Forelimb muscle (tissue), 1 donor: ENCODE data around the gene COBLL1. TPM values are rescaled to one million over a fixed set of nuclear protein-coding genes. Genes with fewer than 3 reads are reported as not detected.

Source experiments
- DNase-seq: peaks from one replicate; pipeline ENCODE4 v3.0.0-alpha.2; 2013; ENCODE audit warnings: low read depth
- polyA plus RNA-seq: library from polyadenylated mRNA; unstranded; fragments of 120-200 nt; gene quantifications from one replicate; pipeline ENCODE4 v1.2.1, GENCODE V29; 2013; ENCODE audit not compliant: insufficient read length

COBLL1 gene
- polyA plus RNA-seq, 1 donor: 6.4 TPM

DNA sequence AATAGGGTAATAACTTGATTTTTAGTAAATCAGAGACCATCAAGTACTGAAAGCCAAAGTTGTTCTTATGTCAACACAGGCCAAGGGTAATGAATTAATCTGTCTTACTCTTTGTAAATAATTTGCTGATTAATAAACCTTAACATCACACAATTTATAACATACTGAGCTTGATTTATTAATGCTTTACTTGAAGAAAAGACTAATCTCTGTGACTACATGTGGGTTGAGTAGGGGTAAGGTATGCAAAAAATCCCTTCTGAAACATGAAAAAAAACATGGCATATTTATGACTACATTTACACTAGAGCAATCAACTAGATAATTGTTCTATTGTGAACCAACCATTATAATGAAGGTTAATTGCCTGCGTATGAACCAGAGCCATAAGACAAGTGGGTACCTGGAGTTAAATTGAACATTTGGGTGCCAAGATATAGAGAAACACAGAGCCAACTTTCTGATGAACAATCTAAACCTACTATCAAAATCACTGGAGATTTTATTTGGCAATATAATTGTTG lies 152.7 kb downstream of the COBLL1 start:
- DNase-seq: no peak

DNA sequence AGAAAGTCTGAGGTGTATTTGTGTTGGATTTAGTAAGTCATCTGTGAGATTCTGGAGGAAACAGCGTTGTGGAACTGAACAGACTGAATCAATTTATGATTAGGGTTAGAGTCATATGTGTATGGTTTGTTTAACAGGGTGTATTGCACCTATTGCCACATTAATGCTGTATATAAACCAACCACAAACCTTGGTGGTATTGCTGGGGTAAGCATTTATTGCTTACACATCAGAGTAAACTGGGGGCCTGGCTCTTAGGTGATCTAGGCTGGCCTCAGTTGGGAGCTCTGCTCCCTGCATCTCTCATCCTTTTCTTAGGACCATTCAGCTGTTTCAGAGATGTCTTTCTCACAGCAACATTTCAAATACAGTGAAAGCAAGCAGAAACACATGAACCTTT lies 160.6 kb downstream of the COBLL1 start:
- no peak for DNase-seq

DNA sequence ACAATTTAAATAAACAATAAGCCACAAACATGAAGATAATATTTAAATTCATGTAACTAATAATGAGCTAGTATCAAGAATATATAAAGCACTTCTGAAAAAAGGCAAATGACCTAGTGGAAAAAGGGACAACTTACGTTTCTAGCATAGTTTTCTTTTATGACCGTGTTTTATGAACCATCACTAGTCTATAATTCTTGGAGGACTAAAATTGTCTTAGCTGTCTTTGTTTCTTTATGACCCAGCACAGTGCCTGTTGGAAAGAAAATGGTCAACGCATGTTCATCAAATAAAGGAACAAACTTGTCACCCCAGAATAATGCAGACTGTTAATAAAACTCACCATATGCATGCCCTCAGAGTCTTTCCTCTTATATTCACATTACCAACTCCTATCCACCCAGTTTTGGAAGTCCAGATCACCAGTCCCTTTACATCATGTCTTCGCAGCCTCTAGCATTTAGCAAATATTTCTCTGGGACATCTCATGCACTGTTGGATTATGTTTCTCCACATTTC lies 162.9 kb downstream of the COBLL1 start:
- no peak for DNase-seq

DNA sequence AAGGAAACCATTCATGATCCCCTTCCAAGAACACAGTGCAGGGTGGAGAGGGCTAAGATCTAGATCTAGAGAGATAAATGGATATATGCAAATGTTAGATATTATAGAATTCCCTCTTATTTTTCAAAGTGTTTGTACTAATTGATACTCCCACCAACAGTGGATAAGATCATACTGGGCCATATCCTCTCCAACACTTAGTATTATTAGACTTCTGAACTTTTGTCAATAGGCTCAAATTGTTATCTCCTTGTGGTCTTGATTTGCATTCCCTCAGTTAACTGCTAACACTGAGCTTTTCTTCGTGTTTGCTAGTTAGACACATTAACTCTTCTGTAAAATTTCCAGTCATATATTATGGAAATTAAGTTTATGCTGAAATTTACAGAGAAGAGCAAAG lies 163.9 kb downstream of the COBLL1 start:
- no peak for DNase-seq

DNA sequence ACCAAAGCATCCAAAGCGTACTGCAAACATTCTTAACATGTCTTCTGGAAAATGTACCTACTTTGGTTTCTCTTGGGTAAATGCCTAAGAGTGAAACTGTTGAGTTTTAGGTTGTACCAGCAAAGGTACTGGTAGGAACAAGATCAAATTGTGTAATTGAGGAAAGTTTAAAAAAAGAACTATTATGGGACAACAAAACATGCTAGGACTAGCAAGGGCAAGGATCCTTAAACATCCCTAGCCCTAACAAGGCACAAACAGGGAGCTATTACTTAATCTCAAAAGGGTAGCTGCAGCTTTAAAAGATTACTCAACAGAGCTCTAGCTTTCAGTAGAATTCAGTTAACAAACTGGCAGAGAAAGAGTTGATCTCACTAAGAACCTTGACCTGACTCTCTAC lies 164.4 kb downstream of the COBLL1 start:
- no peak for DNase-seq

DNA sequence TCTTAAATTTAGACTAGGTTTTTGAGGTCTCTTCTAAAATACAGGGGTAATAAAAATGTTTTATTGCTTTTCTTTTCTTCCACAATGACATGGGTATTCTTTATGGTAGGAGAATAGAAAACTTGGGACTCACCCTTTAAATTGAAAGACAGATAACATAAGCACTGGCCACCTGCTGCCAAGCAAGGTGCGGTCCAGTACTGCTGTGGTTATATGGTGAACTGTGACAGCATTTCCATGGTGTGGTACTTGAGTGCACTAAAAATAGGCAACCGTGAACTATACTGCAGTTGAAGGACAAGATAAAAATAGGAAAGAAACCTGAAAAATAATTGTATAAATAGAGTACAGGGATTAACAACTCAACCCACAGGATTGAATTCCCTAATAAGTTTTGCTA lies 165.9 kb downstream of the COBLL1 start:
- no peak for DNase-seq

DNA sequence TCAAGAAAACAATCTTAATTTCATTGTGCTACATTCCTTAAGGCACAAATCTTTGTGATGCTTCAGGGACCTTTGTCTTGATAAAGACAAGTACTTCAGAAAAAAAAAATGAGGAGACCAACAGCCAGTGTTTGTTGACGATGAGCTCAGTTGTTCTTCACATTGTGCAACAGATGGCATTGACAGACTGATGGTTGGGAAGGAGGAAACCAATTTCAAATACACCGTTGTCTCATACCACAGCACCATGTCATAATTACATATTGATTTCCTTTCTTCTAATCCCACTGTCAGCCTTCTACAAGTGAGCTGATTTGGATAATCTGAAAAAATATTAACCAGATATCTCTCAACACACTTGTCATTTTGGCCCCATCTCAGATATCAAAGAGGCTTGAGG lies 166.6 kb downstream of the COBLL1 start:
- no peak for DNase-seq

DNA sequence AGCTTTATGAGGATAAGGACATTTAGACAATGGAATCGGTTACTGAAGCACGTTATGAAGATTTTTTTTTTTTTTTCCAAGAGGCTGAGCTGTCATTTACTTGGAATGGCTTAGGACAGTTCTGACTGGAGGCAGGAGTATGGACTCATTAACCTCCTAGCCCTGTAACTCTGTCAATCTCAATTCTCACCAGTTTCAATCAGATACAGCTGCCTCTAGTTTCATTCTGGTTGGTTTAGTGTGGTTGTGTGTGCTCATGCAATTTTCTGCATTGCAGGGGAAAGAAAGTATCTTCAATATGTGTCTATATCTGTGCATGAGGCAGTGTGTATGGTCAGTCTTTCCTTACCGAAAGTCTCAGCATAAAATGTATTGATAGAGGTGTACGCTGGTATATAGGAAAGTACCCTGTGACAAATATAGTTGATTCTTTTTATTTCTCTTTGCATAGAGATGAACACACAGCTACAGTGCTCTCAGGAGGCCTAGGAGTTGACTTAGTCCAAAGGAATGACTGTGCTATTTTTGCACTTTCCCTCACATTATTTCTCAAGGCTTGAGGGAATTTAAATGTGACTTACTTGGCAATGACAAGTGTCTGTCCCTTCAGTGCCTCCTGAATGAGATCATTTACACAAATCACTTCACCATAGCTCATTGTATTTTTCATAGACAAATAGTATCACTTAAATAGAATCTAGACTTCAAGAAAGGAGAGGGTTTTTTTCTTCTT lies 169.8 kb downstream of the COBLL1 start:
- DNase-seq: peak; percentile 9

DNA sequence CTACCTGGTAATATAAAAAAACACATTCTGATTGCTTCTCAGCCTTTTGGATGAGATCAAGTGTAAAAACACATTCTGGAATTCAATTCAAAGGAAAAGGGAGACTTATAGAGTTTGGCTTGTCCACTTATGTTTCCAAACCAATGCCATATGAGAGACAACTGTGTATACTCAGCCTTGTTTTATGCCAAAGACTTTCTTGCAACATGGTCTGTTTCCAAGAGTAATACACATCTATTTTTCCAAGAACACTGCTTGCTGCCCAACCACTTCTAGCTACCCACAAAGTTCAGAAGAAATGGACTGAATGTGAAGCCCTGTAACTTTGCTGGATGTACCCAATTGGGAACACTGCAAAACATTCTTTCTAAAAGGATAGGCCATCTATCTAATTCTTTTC lies 172.3 kb downstream of the COBLL1 start:
- DNase-seq: no peak

DNA sequence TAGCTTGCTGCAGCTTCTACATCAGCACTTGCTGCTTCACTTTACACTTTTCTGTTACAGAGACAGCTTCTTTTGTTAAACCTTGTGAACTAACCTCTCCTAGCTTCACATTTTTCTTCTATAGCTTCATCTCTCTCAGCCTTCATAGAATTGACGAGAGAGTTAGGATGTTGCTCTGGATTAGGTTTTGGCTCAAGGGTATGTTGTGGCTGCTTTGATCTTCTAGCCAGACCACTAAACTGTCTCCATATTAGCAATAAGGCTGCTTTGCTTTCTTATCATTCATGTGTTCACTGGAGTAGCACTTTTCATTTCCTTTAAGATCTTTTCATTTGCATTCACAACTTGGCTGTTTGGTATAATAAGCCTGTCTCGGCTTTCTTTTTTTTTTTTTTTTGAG lies 174.1 kb downstream of the COBLL1 start:
- no peak for DNase-seq

DNA sequence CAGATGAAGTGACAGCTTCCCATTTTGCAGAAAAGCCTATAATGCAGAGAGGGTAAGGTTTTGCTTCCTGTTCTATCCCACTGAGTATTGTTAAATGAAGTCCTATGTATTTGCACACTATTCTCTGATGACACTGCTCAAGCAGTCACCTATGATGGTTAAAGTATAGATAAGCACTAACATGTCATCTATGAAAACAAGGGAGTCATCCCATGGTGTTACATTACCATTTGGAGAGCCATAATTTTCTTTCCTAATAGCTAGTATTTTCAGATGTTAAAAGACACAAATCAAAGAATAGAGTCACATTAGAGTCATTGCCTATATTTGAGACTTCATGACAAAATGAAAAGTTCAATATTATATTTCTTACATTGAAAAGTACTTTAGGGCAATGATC lies 177.6 kb downstream of the COBLL1 start:
- no peak for DNase-seq

DNA sequence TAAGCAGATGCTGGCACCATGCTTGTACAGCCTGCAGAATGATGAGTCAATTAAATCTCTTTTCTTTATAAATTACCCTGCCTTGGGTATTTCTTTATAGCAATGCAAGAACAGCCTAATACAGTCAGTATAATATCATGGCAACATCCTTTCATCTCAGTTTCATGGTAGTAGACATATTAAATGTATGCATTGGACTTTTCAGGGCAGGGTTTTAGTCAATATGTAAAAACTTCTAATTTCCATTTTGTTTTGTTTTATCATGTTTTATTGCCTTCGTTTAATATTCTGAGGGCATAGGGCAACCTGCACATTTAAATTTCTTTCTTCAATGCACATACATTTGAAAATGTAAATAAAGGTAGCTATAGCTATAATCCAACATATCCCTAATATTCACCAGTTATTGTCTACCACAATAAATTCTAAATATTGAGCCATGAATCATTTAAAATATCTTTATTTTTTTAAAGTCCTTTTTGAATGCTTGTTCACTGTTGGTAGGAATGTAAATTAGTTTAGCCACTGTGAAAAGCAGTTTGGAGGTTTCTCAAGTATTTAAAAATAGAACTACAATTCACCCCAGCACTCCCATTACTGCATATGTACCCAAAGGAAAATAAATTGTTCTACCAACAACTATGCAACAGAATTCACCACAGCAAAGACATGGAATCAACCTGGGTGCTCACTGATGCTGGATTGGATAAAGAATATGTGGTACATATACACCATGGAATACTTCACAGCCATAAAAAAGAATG lies 178.6 kb downstream of the COBLL1 start:
- DNase-seq: no peak

DNA sequence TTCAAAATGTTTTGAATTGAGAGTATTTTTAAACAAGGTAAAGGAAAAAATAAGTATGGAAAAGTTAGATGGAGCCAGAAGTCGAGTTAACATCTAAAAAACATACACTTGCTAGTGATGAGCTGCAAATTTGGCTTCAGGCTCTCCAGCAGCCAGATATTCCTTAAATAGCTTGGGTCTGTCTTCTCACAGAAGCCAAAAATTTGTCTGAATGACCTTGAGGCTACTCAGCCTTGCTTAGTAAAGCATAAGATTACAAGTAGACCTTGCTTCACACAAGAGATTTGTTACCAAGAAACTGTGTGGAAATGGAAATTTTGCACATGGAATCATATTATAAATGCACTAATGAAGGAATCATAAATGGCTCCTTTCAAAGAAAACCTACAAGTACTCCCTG lies 179.6 kb downstream of the COBLL1 start:
- peak; percentile 17 for DNase-seq

DNA sequence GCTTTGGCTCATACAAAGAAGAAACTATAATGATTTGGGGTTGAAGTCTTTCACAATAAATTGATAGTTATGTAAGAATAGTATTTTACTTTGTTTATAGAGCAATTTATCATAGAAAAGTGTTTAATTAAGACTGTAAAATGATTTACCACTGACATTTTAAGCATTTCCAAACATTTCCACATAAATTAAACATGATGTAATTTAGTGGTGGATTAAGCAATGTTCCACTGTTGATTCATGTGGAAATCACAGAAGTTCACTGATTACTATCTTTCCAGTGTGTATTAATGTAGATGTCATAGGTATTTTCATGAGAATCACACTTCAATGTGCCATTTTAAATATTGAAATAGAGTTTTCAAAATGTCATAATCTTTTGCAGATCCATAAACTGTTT lies 180.3 kb downstream of the COBLL1 start:
- no peak for DNase-seq

DNA sequence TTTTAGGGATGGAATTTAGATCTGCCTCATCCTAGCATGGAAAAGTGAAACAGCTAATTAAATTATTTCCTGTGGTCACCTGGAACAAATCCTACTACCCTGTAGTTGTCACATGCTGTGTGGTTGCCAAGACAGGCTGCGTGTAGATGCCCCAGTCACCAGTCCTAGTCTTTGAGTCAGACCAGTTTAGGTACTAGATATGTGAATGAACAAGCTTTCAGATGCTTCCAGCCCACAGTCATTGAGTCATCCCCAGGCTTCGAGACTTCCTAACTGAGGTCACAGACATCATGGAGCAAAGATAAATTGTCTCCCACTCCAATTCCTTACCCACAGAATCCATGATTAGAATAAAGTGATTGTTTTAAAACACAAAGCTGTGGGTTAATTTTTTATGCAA lies 184.5 kb downstream of the COBLL1 start:
- no peak for DNase-seq

DNA sequence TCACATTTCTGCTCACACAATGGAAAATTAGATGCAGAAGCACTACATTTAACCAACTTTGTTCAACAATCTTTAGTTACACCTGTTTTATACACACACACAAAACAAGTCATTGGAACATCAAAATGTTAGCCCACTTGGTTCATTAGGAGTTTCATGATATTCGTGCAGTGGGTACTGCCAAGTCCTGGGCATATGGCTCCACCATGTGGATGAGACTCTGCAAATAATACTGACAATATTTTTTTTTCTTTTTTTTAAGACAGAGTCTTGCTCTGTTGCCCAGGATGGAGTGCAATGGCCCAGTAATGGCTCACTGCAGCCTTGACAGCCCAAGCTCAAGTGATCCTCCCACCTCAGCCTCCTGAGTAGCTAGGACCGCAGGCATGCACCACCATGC lies 185.9 kb downstream of the COBLL1 start:
- DNase-seq: no peak

DNA sequence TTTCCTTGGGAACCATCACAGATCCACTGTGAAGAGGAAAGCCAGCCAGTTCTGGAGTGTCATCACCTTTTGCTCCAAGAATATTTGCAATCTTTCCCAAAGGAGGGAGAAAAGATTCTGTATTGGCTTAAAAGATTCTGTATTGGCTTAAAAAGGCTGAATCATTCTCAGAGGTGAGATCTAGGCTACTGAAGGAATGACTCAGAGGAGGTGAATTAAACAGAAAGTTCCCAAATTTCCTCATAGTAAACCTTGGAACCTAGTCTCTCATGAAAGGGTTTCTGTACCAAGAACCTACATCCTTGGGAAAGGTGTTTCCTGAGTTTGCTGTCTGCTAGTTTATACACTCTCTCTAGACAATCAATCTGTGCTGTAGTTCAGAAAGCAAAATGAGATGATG lies 186.3 kb downstream of the COBLL1 start:
- DNase-seq: no peak

DNA sequence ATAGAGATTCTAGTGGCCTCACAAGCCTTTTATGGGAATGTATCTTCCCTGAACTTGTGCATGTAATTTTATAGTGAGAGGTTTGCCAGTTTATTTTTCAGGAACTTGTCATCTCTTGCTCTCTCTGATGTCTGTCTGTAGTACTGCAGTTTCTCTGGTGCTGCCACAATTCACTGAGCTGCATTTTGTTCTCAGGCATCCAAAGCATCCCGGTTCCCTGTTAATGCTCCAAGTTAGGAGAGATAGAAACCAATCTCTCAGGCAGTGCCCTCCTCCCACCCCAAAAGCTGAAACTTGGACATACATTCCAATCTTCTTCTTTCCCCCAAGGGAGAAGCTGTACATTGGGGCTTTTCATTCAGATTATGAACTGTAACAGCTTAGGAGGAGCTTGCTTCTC lies 190.3 kb downstream of the COBLL1 start:
- no peak for DNase-seq

DNA sequence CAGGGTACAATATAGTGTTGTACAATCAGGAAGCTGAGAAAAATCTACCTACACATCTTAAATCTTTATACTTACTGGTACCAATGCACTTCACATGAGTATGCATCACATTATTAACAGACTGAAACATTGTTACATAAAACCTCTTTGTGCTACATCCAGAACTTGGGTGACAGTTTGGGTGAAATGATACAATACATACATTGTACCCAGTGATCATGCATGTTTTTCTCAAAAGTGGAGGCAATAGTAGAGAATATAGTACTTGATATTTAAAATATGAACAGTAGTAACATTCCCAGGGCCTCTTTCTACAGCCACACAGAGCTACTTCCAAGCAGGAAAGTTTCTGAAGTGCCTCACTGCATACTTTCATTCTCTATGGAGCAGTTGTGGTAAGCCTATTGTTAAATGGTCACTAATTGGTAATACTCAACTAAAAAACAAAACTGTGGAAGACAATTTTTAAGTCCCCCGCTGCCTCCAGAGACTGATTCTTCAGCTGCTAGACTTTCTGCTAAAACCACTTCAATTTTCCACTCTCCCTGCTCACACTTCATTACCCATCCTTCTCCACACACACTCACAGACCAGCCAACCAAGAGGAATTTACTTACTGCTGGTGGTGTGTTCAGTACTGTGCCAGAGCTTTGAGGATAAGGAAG lies 197.5 kb downstream of the COBLL1 start:
- no peak for DNase-seq

DNA sequence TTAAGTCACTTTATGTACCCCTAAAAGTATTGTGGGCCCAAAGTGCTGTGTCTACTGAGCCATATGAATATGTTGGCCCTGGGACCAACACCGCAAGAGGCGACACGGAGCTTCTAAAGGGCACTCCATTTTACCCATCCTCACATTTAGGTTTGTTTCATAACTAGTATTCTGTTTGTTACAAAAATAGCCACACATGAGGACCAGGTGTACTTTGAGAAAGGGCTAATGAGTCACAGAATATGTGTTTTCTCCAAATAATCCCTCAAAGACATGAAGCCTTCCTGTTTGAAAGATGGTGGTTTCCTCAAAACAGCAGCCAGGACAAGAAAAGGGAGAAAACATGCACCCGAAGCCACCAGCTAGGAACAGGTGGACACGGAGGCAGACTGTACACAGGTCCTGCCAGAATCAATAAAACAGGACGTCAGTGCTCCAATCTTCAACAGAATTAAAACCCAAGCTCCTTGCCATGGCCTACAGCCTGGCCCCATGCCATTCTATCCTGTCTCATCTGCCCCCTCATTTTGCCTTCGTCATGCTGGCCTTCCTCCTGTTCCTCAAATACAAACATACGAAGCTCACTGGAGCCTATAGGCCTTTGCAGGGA lies 198.6 kb downstream of the COBLL1 start:
- DNase-seq: no peak

DNA sequence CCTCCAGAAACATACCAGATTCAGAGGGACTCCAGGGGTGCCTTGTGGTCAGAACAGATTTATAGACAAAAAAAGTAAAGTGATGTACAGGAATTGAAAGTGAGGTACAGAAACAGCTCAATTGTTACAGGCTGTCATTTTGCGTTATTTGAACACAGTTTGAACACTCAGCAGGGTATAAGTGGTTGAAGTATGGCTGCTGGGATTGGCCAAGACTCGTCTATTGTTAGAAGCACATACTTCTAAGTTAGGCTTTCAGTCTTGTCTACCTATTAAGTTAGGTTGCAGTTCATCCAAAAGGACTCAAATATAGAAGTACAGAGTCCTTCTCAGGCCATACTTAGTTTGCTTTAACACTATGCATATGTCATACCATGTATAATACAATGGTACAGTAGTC lies 199.4 kb downstream of the COBLL1 start:
- DNase-seq: no peak
